Osteocyte (in vitro differentiated cells): ENCODE data around the gene PYGM. TPM values are rescaled to one million over a fixed set of nuclear protein-coding genes. Genes with fewer than 3 reads are reported as not detected.

Experiments used
- DNase-seq: peaks from one replicate; pipeline ENCODE4 v3.0.0; 2021; ENCODE audit warnings: mixed read lengths; ENCODE audit not compliant: unreplicated experiment; ENCODE audit errors: extremely low spot score
- H3K27ac Mint-ChIP-seq: one replicate; pipeline ENCODE4 v1.8.0; 2021; ENCODE audit warnings: mild to moderate bottlenecking, mixed read lengths; ENCODE audit not compliant: unreplicated experiment
- H3K27me3 Mint-ChIP-seq: one replicate; pipeline ENCODE4 v1.8.0; 2021; ENCODE audit warnings: mixed read lengths; ENCODE audit not compliant: unreplicated experiment
- H3K36me3 Mint-ChIP-seq: one replicate; pipeline ENCODE4 v1.8.0; 2021; ENCODE audit warnings: mixed read lengths; ENCODE audit not compliant: unreplicated experiment
- H3K4me1 Mint-ChIP-seq: one replicate; pipeline ENCODE4 v1.8.0; 2021; ENCODE audit warnings: mixed read lengths; ENCODE audit not compliant: unreplicated experiment
- H3K4me3 Mint-ChIP-seq: one replicate; pipeline ENCODE4 v1.8.0; 2021; ENCODE audit warnings: mild to moderate bottlenecking, moderate library complexity, mixed read lengths; ENCODE audit not compliant: unreplicated experiment
- H3K9me3 Mint-ChIP-seq: one replicate; pipeline ENCODE4 v1.8.0; 2021; ENCODE audit warnings: mixed read lengths; ENCODE audit not compliant: unreplicated experiment
- total RNA-seq: library from RNA; stranded (reverse); gene quantifications from 2 replicates; pipeline ENCODE4 v1.2.1, GENCODE V29; 2021
- TF ChIP-seq, protein P1 (sequence below): fragments of 200-600 bp; sonication (generic); IDR thresholded peaks from 2 replicates; pipeline ENCODE4 v1.5.0; 2021; ENCODE audit warnings: antibody characterized with exemption, mild to moderate bottlenecking, moderate library complexity

The PYGM gene
- total RNA-seq, 1 donor from 2014 or later = 0.73 TPM

DNA sequence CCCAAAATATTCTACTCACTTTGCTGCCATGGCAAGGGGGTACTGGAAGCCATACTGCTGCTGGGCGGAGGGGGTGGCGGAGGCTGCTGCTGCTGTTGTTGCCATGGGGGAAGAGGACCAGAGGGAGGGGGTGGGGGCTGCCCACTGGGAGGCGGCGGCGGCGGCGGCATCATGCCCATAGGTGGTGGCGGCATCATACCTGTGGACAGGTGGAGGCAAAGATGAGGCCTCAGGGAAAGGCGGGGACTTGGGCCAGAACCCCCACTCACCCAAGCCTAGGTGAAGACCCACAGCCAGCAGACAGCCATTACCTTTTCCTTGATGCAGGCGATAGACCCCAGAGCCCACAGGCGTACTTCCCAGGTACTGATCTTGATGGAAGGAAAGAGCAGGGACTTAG, 7.1 kb upstream of the PYGM start:
- H3K4me1 Mint-ChIP-seq = peaks cover 31% of the 10 kb centered on the region
- TF ChIP-seq, protein P1, sequence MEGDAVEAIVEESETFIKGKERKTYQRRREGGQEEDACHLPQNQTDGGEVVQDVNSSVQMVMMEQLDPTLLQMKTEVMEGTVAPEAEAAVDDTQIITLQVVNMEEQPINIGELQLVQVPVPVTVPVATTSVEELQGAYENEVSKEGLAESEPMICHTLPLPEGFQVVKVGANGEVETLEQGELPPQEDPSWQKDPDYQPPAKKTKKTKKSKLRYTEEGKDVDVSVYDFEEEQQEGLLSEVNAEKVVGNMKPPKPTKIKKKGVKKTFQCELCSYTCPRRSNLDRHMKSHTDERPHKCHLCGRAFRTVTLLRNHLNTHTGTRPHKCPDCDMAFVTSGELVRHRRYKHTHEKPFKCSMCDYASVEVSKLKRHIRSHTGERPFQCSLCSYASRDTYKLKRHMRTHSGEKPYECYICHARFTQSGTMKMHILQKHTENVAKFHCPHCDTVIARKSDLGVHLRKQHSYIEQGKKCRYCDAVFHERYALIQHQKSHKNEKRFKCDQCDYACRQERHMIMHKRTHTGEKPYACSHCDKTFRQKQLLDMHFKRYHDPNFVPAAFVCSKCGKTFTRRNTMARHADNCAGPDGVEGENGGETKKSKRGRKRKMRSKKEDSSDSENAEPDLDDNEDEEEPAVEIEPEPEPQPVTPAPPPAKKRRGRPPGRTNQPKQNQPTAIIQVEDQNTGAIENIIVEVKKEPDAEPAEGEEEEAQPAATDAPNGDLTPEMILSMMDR = no peak
- H3K4me3 Mint-ChIP-seq = no peak overlapping the region
- no peaks in the 10 kb centered on the region for H3K27me3 Mint-ChIP-seq
- no peaks in the 10 kb centered on the region for H3K9me3 Mint-ChIP-seq
- H3K36me3 Mint-ChIP-seq = peaks cover 67% of the 10 kb centered on the region
- DNase-seq = no peak
- no peak overlapping the region for H3K27ac Mint-ChIP-seq

DNA sequence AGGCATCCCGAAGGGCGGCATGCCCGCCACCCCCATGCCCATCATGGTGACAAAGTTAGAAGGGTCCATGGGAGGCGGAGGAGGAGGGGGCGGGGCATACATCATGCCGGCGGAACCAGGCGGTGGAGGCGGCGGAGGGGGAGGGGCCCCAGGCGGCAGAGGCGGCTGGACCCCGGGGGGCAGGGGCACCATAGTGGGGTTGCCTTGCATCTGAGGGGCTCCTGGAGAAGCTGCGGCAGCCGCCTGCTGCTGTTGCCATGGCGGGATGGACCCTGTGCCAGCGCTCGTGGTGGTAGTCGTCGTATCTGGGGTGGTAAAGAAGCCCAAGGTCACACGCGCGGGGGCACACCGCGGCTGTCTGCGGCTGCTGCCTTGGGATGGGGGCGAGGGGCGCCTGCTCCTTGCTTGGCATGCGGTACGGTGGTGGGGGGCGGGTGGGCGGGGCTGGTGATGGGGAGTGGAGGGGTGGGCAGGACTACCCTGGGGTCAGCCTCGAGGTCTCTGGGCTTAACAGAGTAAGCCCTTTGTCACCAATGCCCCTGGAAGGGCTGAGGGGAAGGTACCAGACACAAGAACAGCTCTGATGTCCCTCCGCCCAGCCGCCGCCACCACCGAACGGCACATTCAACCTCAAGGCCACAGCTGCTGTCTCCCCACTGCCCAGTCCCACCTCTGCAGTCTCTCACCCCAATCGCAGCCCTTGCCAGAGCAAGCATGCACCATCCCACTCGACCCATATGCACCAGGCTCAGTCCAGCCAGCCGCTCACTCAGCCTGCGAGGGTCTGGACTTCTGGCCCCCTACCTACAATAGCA, 6.3 kb upstream of the PYGM start:
- H3K27me3 Mint-ChIP-seq = no peaks in the 10 kb centered on the region
- no peak overlapping the region for H3K4me3 Mint-ChIP-seq
- TF ChIP-seq, protein P1 = no peak
- H3K27ac Mint-ChIP-seq = no peak overlapping the region
- no peaks in the 10 kb centered on the region for H3K9me3 Mint-ChIP-seq
- H3K36me3 Mint-ChIP-seq = peaks cover 61% of the 10 kb centered on the region
- DNase-seq = no peak
- H3K4me1 Mint-ChIP-seq = peaks cover 33% of the 10 kb centered on the region

DNA sequence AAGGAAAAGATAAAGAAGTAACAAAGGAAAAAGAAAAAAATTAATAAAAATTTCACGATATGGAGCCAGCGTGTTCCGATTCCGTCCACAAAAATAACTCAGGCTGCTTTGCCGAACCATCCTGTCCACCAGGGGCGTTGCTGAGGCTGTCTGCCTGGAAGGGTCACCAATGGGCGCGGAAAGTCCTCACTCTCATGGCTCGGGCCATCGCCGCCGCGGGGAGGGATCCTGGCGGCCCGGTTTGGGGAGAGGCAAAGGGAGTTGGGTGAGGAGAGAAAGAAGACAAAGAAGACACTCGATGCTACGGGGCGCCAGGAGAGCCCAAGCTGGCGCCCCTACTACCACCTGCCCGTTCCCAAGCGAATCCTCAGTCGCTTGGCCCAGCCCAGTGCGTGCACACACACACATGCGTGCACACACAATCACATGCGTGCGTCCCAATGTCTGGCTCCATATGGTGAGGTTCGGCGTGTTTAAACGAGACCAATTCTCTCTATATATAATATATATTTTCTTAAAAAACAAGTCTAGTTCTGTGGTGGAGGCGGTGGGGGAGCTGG, 5.6 kb upstream of the PYGM start:
- no peaks in the 10 kb centered on the region for H3K27me3 Mint-ChIP-seq
- no peak for DNase-seq
- H3K36me3 Mint-ChIP-seq = peaks cover 57% of the 10 kb centered on the region
- no peaks in the 10 kb centered on the region for H3K9me3 Mint-ChIP-seq
- H3K4me1 Mint-ChIP-seq = peaks cover 40% of the 10 kb centered on the region
- TF ChIP-seq, protein P1 = peak; percentile 29
- H3K27ac Mint-ChIP-seq = no peak overlapping the region
- H3K4me3 Mint-ChIP-seq = no peak overlapping the region

DNA sequence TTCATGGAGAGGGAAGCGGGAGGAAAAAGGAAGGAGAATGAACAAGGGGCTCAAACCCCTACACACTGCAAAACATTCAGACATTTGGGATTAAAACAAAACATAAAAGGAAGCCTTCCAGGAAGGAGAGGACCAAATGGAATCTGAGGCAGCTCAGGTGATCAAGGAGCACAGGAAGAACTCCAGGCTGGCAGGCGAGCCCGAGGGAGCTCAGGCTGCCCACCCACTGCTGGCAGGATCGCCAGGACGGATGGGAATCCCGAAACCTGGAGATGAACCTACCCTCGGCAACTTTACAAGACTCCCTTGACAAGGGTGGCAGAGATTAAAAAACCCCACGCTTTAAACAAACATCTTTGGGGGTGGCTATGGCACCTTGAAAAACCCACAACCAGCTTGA, 5.0 kb upstream of the PYGM start:
- no peak for DNase-seq
- H3K36me3 Mint-ChIP-seq = peaks cover 56% of the 10 kb centered on the region
- peak overlapping the region; percentile 63 for H3K27ac Mint-ChIP-seq
- peaks cover 46% of the 10 kb centered on the region for H3K4me1 Mint-ChIP-seq
- TF ChIP-seq, protein P1 = no peak
- H3K27me3 Mint-ChIP-seq = no peaks in the 10 kb centered on the region
- H3K4me3 Mint-ChIP-seq = no peak overlapping the region
- H3K9me3 Mint-ChIP-seq = no peaks in the 10 kb centered on the region

DNA sequence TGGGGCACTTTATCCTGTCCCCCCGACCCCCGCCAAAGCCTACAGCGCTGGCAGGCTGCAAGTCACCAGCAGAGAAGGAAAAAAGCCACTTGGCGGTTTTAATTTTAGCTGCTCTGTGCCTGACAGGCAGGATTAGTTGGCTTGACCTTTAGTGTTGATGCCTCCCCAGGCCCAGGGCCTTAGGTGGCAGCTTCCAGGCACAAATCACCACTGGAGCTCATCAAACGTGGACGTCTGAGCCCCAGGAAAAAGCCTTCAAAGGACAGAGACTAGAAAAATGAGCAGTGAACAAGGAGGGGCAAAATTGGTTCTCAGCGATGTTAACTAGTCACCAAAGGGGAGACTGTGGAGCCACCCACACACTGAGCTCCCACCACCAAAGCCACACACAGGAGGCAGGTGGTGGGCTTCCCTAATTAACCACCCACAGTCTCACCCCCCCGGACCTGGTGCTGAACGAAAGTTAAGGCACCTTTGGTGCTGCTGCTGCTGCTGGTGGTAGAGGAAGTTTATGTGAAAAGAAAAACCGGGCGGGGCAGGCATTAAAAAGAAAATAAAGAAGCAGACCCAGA, 4.4 kb upstream of the PYGM start:
- peaks cover 52% of the 10 kb centered on the region for H3K4me1 Mint-ChIP-seq
- peaks cover 50% of the 10 kb centered on the region for H3K36me3 Mint-ChIP-seq
- TF ChIP-seq, protein P1 = no peak
- no peaks in the 10 kb centered on the region for H3K27me3 Mint-ChIP-seq
- H3K9me3 Mint-ChIP-seq = no peaks in the 10 kb centered on the region
- no peak overlapping the region for H3K4me3 Mint-ChIP-seq
- H3K27ac Mint-ChIP-seq = peak overlapping the region; percentile 63
- DNase-seq = no peak
